Colon (tissue), 2 donors: ENCODE data around the gene GH1.
"Not testable (repeated sequence)": the region's sequence is repeated elsewhere in the genome, so short reads cannot be mapped to it uniquely, and the experiment has no call there.

Experiments
- FAIRE-seq: peaks from 2 replicates; lab custom pipeline; 2012; peaks lifted over from hg19 to GRCh38; lab: Jason Lieb, UNC
- donor health status: control.
- donor health status: control.

GH1 gene

DNA sequence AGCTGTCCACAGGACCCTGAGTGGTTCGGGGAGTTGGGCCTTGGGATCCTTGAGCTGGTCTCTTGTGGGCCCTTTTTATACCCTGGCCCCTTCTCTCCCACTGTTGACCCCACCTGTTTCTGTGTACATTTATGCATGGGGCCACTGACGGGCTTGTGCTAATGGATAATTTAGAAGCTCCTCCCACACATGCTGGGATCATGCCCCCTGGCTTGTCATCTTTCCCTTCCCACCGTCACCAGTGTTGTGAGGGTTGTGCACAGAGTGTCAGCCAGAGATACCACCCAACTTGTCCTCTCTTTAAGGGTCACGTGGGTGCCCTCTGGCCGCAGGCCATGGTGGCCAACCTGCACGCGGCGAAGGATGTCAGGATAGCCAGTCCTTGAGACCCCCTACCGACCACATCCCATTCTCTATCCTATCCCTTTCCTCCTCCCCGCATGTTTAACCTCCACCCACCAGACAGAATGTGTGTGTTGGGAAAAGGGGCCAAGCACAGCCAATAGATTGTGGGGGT is at the start of gene GH1:
TSS of gene GH1 (minus strand) at position 51 of the 517 bp plus-strand sequence. CDS start 63 bp downstream, outside the sequence.
- FAIRE-seq: not testable (repeated sequence)

- no peak for FAIRE-seq
Observed at GRCh38 chr17:63967953-63968352, 49.3 kb upstream of the GH1 start.

GRCh38 chr17:63966646-63967264 is 48.1 kb upstream of the GH1 start:
- FAIRE-seq: no peak

GRCh38 chr17:63963123-63963522 is 44.5 kb upstream of the GH1 start:
- no peak for FAIRE-seq

GRCh38 chr17:63962298-63962744 is 43.7 kb upstream of the GH1 start:
- FAIRE-seq: no peak

DNA sequence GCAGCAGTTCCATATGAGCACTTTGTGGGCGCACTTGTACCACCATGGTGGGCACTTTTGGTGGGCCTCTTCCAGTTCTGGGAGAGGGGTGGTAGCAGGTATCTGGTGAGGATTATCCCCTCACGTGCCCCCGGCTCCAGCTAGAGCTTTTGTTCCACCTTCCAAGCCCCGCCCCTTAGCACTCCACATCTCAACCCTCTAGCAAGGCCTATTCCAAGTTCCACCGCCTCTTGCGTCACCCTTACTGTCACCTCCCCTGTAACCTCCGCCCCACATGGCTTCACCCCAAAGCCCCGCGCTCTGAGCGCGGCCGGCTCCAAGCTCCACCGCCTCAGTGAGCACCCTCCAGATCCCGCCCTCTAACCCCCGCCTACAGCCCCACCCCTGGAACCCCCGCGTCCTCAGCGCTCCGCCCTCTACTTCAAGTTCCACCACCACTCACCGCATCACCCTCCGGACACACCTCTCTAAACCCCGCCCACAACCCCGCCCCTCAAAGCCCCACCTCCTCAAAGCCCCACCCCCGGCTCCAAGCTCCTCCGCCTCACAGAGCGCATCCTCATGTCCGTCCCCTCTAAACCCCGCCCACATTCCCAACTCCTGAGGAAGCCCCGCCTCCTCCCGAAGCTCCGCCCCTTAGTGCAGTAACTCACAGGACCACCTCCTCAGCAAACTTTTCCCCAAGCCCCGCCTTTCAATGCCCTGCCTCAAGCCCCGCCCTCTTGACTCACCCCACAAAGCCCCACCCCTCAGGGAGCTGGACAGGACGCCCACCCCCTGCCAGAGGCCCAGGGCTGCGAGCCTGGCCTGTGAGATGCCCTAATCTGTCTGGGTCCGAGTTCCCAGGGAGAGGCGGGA is 42.9 kb upstream of the GH1 start:
- FAIRE-seq: no peak

- FAIRE-seq: no peak
Observed at GRCh38 chr17:63960430-63960829, 41.8 kb upstream of the GH1 start.

DNA sequence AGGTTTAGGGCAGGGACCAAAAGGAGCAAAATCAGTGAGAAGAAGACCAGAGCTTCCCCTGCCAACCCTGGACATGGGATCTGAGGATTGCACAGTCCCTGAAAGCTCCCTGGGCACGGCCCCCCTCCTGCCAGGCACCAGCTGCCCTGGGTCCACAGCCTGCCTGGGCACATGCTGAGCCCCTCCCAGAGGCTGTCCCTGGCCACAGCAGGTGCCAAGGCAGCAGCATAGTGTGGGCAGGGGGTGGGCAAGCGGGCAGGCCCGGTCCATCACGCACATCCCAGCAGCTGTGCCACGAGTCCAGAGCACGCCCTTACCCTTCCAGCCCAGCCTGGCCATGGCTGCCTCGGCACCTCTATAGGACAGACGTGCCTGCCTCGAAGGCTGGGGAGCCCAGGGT is 41.4 kb upstream of the GH1 start:
- FAIRE-seq: no peak

GRCh38 chr17:63956296-63956920 is 37.8 kb upstream of the GH1 start:
- no peak for FAIRE-seq

GRCh38 chr17:63955791-63956190 is 37.2 kb upstream of the GH1 start:
- FAIRE-seq: no peak

- FAIRE-seq: no peak
Observed at GRCh38 chr17:63955232-63955631, 36.6 kb upstream of the GH1 start.

DNA sequence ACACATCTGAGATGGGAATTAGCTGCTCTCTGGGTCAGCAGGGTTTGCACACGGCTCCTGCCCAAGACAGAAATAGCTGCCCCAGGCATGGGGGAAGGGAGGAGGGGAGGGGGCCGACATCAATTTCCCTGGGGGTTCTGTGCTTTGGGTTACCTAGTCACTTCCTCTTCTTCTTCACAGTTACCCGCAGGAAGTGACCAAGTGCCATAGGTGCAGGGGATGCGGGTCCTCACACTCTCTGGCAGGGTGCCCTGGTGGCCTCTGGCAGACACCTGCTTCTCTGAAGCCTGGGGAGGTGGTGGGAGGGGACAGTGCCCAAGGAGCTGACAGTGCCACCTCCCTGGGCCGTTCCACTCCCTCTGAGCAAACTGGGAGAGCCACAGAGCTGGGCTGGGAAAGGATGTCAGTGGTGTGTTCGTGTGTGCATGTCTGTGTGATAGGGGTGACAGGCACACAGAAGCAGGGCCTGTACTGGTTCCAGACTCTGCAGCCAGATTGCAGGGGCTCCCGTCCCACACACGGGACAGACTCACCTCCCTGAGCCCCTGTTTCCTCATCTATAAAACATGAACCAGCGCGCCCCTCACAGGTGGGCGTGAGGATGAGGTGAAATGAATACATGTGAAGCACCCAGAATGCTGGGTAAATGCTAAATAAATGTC is 35.9 kb upstream of the GH1 start:
- FAIRE-seq: no peak

DNA sequence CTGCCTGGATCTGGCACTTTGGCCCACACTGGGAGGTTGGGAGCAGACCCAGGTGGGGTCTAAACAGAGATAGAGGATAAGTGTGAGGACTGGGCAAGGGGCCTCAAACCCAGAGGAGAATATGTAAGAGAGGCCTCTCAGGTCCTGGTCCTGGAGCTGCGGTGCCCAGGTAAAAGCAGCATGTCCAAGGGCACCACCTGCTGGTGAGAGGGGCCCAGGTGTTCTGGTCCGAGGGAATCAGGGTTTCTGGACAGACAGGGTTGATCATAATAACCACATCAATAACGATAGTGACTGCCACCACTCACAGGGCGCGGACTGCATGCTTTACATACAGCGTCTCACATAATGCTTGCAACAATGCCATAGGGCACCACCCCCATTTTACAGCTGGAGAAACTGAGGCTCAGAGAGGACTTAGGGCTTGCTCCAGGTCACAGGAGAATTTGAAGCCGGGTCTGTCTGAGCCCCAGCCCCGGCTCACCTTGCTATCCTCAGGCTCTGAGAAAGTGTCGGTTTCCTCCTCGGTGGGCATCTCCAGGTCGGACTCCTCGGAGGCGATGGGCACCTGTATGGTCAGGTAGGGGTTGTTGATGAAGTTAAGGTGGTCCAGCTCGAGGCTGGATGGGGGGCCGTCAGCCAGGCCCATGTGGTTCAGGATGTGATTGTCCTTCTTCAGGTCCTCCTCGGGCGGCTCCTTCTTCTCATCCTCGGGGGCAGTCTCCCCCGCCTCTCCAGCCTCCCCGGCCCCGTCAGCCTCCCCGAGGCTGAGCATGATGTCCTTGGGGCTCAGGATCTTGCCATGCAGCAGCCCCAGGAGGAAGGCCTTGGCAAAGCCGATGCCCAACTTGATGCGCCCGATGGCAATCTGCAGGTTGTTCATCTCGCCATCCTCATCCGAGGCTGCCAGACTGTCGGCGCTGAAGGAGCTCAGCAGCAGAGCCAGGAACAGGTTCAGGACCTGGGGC is 32.6 kb upstream of the GH1 start:
- FAIRE-seq: no peak

GRCh38 chr17:63949576-63950250 is 31.1 kb upstream of the GH1 start:
- no peak for FAIRE-seq

DNA sequence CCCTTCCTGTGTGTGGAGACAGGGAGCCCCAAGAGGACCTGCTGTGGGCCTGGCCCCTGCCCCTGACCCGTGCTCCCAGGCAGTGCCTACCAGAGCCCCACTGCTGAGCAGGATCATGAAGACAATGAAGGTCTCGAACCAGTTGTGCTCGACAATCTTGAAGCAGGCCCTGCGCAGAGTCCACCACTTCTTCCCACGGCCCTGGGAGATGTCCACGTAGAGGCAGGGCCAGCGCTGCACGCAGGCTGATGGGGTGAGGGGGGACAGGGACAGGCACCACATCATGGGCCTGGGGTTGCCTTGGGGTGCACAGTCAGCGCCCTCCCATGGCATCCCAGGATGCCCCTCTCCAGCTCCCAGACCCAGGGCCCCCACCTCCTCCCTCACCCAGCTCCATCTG is 29.9 kb upstream of the GH1 start:
- FAIRE-seq: no peak

DNA sequence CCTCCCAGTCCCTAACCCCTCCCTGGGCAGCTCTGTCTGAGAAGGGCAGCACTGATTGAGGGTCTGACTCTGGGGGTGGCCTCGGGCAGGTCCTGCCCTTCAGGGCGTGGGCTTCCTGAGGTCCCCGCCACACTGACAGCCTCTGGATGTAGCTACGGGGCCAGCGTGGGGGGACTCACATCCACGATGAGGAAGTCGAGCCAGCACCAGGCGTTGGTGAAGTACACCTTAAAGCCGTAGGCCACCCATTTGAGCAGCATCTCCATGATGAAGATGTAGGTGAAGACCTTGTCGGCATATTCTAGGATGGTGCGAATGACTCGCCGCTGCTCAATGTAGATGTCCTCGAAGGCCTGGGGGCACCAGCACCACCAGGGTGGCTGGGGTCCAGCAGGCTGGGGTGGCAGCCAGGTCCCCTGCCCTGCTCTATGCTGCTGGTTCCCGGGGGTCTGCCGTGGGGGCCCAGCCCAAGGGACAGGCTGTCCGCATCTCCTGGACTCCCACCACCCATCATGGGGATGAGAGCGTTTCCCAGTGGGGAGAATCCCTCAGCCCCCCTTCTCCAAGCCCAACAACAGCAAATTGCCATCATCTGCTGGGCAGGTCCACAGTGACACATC is 29.2 kb upstream of the GH1 start:
- no peak for FAIRE-seq

- FAIRE-seq: no peak
Observed at GRCh38 chr17:63946440-63947363, 28.1 kb upstream of the GH1 start.

- FAIRE-seq: no peak
Observed at GRCh38 chr17:63945784-63946439, 27.3 kb upstream of the GH1 start.
